ENCODE results near the gene ISOC2. TPM values are rescaled to one million over a fixed set of nuclear protein-coding genes. Genes with fewer than 3 reads are reported as not detected.

The ISOC2 gene
- total RNA-seq, 4 donors from 2014 or later: 44.7 to 97.2 (median 87.5) TPM

GRCh38 chr19:55465460-55466240 is 4.2 kb upstream of the ISOC2 start:
- Histone ChIP-seq H3K4me1 (peaks cover 12% of the 10 kb centered on the region), H3K9me3 (no peaks in the 10 kb centered on the region), H3K36me3 (no peaks in the 10 kb centered on the region), H3K27ac (no peak overlapping the region), H3K4me3 (no peak overlapping the region), H3K27me3 (no peaks in the 10 kb centered on the region)
- WGBS: 64% methylated on average over 4 of the region's 11 CpGs
- no peak for DNase-seq (ENCODE audit: low spot score in 2 of 2)
- TF ChIP-seq POLR2AphosphoS5 (IDR thresholded peaks at IDR 0.05) (no peak), CTCF (IDR thresholded peaks at IDR 0.05) (no peak), POLR2A (IDR thresholded peaks at IDR 0.05) (no peak), EP300 (IDR thresholded peaks at IDR 0.05) (no peak)

- Histone ChIP-seq H3K9me3 (no peaks in the 10 kb centered on the region), H3K27me3 (no peaks in the 10 kb centered on the region), H3K27ac (no peak within 1 kb of the TSS), H3K4me3 (no peak within 1 kb of the TSS), H3K4me1 (peaks cover 22% of the 10 kb centered on the region), H3K36me3 (no peaks in the 10 kb centered on the region)
- DNase-seq (ENCODE audit: low spot score in 2 of 2): no peak
- no peak for TF ChIP-seq CTCF (IDR thresholded peaks at IDR 0.05)
- TF ChIP-seq EP300 (IDR thresholded peaks at IDR 0.05): no peak
- no peak for TF ChIP-seq POLR2AphosphoS5 (IDR thresholded peaks at IDR 0.05)
- no peak for TF ChIP-seq POLR2A (IDR thresholded peaks at IDR 0.05)
- 80% methylated on average over 14 of the region's 14 CpGs for WGBS
Observed at GRCh38 chr19:55464662-55465054, 3.2 kb upstream of the ISOC2 start, which contains the start of gene C19orf85. Gene C19orf85, minus strand, starts transcription at chr19:55464751. Its CDS starts 197 bp downstream, at chr19:55464554.

- whole genome bisulfite sequencing: 79% methylated on average over 18 of the region's 23 CpGs
- Histone ChIP-seq H3K4me3 (no peak overlapping the region), H3K9me3 (no peaks in the 10 kb centered on the region), H3K27ac (no peak overlapping the region), H3K27me3 (no peaks in the 10 kb centered on the region), H3K4me1 (peaks cover 27% of the 10 kb centered on the region), H3K36me3 (no peaks in the 10 kb centered on the region)
- TF ChIP-seq POLR2A (IDR thresholded peaks at IDR 0.05) (no peak), POLR2AphosphoS5 (IDR thresholded peaks at IDR 0.05) (no peak), EP300 (IDR thresholded peaks at IDR 0.05) (no peak), CTCF (IDR thresholded peaks at IDR 0.05) (no peak)
- no peak for DNase-seq (ENCODE audit: low spot score in 2 of 2)
Observed at GRCh38 chr19:55464039-55464661, 2.7 kb upstream of the ISOC2 start.

GRCh38 chr19:55463583-55464031 is 2.2 kb upstream of the ISOC2 start:
- TF ChIP-seq EP300 (IDR thresholded peaks at IDR 0.05) (no peak), CTCF (IDR thresholded peaks at IDR 0.05) (no peak), POLR2AphosphoS5 (IDR thresholded peaks at IDR 0.05) (no peak), POLR2A (IDR thresholded peaks at IDR 0.05) (no peak)
- no peaks in the 10 kb centered on the region for H3K27me3 ChIP-seq

GRCh38 chr19:55462722-55463121 is 1.3 kb upstream of the ISOC2 start:
- 86% methylated on average over 11 of the region's 11 CpGs for WGBS
- no peak for DNase-seq (ENCODE audit: low spot score in 2 of 2)
- no peak for TF ChIP-seq CTCF (IDR thresholded peaks at IDR 0.05)
- no peak for TF ChIP-seq POLR2AphosphoS5 (IDR thresholded peaks at IDR 0.05)
- no peak for TF ChIP-seq EP300 (IDR thresholded peaks at IDR 0.05)
- H3K27me3 ChIP-seq: no peaks in the 10 kb centered on the region
- no peaks in the 10 kb centered on the region for H3K36me3 ChIP-seq
- H3K9me3 ChIP-seq: no peaks in the 10 kb centered on the region
- H3K4me1 ChIP-seq: peaks cover 27% of the 10 kb centered on the region
- H3K4me3 ChIP-seq: no peak overlapping the region
- no peak overlapping the region for H3K27ac ChIP-seq

More at GRCh38 chr19:55463583-55464031, 2.2 kb upstream of the ISOC2 start:
- H3K27ac ChIP-seq: no peak overlapping the region
- H3K36me3 ChIP-seq: no peaks in the 10 kb centered on the region
- 80% methylated on average over 15 of the region's 15 CpGs for WGBS
- H3K4me3 ChIP-seq: no peak overlapping the region
- no peak for DNase-seq (ENCODE audit: low spot score in 2 of 2)
- no peaks in the 10 kb centered on the region for H3K9me3 ChIP-seq
- peaks cover 27% of the 10 kb centered on the region for H3K4me1 ChIP-seq

All from suprapubic skin (tissue), 4 donors.